Activated gamma-delta T cell treated with anti-CD3 and anti-CD28 coated beads, Interleukin-2, amount 50 U/mL, for 16 hours (primary cell): ENCODE measurements around the gene GAL3ST1.

Experiments used
- DNase-seq: peaks from one replicate; pipeline ENCODE4 v3.0.0-alpha.2; 2020; ENCODE audit warnings: low read depth

Gene GAL3ST1

GRCh38 chr22:30531651-30532608 lies 42.5 kb downstream of the GAL3ST1 start:
- no peak for DNase-seq

DNA sequence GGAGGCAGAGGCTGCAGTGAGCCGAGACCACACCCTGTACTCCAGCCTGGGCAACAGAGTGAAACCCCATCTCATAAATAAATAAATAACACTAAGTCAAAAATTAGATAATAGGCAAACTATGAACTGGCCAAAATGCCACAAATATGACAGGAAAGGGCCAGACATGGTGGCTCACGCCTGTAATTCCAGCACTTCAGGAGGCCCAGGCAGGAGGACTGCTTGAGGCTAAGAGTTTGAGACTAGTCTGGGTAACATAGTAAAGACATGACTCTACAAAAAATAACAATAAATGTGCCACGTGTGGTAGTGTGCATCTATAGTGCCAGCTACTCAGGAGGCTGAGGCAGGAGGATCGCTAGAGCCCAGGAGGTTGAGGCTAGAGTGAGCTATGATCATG lies 47.8 kb downstream of the GAL3ST1 start:
- DNase-seq, result no peak

- DNase-seq, result no peak
Measured at GRCh38 chr22:30523646-30524489, 50.6 kb downstream of the GAL3ST1 start.

- DNase-seq, result no peak
Measured at GRCh38 chr22:30521368-30522156, 52.9 kb downstream of the GAL3ST1 start.

GRCh38 chr22:30519842-30520425 lies 54.5 kb downstream of the GAL3ST1 start:
- DNase-seq, result no peak

GRCh38 chr22:30516731-30517130 lies 57.7 kb downstream of the GAL3ST1 start:
- no peak for DNase-seq

DNA sequence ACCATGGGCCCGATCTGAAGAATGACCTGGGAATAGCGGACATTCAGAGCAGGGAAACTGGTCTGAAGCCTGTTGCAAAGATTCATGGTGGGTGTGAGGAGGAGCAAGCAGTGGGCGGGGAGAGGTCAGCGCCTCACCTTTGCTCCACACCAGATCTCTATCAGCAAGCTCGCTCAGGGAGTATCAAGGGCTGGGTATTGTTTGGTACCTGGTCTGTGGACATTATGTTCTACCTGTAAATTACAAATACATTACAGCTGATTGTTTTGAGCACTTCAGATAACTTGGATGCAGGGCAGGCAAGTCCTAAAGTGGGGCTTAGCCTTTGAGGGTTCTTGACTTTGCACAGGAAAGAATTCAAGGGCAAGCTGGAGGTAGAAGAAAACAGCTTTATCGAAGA lies 58.2 kb downstream of the GAL3ST1 start:
- no peak for DNase-seq

DNA sequence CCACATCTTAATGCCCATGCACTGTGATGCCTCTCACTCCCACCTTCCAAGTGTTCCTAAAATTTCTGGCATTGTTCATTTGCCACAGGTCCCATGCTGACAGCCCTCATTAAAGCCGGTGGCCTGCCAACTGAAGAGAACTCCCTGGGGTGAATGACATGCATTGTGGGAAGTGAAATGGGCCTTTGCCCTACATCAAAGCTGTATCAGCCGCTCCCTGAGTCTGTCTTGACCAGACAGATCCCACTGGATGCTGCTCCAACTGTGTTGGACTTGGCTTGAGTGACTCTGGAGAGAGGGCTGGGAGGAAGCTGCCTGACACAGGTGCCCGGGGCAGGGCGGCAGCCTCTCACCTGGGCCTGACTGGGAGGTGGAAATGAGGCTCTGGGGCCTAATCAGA lies 60.2 kb downstream of the GAL3ST1 start:
- no peak for DNase-seq

- DNase-seq, result no peak
Measured at GRCh38 chr22:30513462-30513861, 61.0 kb downstream of the GAL3ST1 start.

- DNase-seq, result no peak
Measured at GRCh38 chr22:30511911-30512310, 62.6 kb downstream of the GAL3ST1 start.

GRCh38 chr22:30511109-30511508 lies 63.4 kb downstream of the GAL3ST1 start:
- no peak for DNase-seq

DNA sequence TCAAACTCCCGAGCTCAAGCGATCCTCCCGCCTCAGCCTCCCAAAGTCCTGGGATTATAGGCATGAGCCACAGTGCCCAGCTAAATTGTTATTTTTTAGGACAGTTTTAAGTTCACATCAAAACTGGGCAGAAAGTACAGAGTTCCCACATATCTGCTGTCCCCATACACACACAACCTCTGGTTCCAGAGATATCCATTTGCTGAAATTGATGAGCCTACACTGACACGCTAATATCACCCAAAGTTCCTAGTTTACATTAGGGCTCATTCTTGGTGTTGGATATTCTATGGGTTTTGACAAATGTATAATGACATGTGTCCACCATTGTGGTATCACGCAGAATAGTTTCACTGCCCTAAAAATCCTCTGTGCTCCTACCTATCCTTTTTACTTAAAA lies 66.2 kb downstream of the GAL3ST1 start:
- no peak for DNase-seq

DNA sequence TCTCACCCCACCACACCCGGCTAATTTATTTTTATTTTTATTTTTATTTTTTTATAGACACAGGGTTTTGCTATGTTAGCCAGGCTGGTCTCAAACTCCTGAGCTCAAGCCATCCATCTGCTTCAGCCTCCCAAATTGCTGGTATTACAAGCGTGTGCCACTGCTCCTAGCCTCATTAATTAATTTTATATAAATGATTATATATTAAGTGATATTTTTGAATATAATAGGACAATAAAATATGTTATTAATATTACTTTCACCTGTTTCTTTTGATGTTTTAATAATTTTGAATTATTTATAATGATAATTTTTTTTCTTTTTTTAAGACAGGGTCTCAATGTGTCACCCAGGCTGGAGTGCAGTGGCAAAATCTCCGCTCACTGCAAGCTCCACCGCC lies 66.8 kb downstream of the GAL3ST1 start:
- no peak for DNase-seq

- DNase-seq, result no peak
Measured at GRCh38 chr22:30506507-30506968, 67.9 kb downstream of the GAL3ST1 start.
